Measurements from ENCODE around the gene MZB1. TPM values are rescaled to one million over a fixed set of nuclear protein-coding genes. Genes with fewer than 3 reads are reported as not detected.

Gene MZB1
- total RNA-seq = 1 to 10 TPM in 2 of 4 donors, not detected in 2; 1.1 to 6.0 TPM

DNA sequence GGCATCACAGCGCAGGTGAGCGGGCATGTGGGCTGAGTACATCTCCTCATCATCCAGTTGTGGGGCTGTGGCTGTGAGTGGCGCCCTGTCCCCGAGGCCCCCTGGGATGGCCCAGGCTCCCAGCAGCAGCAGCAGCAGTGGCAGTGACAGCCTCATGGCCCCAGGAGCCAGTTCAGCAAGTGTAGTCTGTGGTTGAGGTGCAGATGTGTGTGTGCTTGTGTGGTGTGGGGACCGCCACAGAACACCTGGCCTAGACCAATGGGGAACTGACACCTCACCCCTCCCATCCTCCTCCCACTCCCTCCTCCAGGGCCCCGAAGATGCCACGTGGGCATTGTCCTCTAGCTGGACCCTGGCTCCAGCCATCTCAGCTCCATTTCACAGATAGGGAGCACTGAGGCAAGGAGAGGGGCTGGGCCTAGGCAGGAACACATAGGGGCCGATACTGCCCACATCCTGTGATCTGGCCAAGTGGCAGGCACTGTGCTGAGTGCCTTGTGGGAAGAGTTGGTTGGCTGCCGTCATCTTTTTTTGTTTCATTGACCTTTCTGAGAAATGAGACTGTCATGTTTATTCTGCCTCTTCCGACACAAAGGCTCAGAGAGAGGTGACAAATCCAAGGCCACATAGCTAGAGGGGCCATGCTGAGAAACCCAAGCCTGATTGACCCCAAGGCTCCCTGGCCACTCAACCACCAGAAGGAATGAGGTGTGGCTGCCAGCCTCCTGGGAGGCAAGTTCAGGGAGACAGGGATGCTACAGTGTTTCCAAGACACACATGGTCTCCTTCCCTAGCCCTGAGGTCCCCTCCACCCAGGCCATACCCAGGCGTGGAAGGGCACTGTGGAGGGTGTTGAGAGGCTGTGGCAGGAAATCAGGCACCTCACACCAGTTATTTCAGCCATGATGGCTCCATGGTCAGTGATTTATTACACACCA, at the start of gene MZB1:
TSS of gene MZB1 (minus strand) at position 213 of the 938 bp plus-strand sequence. CDS start at position 156, 57 bp downstream.
- intact Hi-C loops (cut with DNase I) = no loop called here
- no peak for DNase-seq
- H3K27ac ChIP-seq = no peak within 1 kb of the TSS
- peaks cover 23 to 52% of the 10 kb centered on the region in 2 donors for H3K4me1 ChIP-seq
- WGBS, 2 donors = 84 to 90% methylated on average over 10 to 11 of the region's 11 CpGs
- TF ChIP-seq POLR2A (IDR thresholded peaks at IDR 0.05) = no peak
- TF ChIP-seq, protein P1, sequence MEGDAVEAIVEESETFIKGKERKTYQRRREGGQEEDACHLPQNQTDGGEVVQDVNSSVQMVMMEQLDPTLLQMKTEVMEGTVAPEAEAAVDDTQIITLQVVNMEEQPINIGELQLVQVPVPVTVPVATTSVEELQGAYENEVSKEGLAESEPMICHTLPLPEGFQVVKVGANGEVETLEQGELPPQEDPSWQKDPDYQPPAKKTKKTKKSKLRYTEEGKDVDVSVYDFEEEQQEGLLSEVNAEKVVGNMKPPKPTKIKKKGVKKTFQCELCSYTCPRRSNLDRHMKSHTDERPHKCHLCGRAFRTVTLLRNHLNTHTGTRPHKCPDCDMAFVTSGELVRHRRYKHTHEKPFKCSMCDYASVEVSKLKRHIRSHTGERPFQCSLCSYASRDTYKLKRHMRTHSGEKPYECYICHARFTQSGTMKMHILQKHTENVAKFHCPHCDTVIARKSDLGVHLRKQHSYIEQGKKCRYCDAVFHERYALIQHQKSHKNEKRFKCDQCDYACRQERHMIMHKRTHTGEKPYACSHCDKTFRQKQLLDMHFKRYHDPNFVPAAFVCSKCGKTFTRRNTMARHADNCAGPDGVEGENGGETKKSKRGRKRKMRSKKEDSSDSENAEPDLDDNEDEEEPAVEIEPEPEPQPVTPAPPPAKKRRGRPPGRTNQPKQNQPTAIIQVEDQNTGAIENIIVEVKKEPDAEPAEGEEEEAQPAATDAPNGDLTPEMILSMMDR (IDR thresholded peaks at IDR 0.05) = no peak
- H3K4me3 ChIP-seq (replicated peaks in 1 of 3) = no peak within 1 kb of the TSS
- no peaks in the 10 kb centered on the region for H3K27me3 ChIP-seq
- H3K36me3 ChIP-seq = no peaks in the 10 kb centered on the region
- H3K9me3 ChIP-seq = no peaks in the 10 kb centered on the region

DNA sequence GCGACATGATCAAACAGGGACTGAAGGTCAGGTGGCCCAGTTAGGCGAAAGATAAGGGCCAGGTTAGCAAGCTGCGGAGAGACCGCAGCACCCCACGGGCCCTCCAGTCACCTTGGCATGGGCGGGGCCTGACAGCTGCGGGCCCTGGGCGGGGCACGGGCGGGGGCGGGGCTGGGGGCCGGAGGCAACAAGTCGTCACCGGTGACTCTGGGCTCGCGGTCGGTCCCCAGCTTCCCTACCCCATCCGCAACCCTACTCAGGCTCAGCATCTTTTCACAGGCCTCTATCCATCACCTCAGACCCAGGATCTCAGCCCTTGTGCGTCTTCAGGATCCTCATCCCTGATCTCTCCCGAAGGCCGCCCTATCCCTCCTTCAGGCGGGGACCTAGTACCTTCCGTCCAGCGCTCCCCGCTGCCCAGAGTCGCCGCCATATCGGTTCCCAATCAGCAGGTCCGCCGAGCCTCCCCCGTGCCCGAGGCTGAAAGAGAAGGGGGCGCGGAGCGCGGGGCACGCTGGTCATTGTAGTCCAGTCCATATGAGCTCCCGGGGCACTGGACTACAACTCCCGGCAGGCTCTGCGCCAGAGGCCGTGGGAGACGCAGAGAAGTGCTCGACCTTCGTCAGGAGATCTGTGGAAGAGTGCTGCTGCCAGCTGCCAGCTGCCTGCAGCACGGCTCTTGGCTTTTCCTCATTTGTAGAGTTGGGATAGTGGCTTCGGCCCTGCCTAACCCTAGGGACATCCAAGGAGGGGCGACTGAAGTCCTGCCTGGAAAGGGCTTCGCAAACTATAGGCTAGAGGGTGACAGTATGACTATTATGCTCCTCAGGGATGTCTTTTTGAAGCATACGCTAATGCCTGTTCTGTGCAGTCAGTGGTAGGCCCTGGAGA, 49.5 kb upstream of the MZB1 start, which contains the start of gene DNAJC18:
TSS of gene DNAJC18 (minus strand) at position 513 of the 891 bp plus-strand sequence. CDS start at position 433, 80 bp downstream.
- Histone ChIP-seq H3K27ac (peak within 1 kb of the TSS; percentile 85 to 96 (median 92)), H3K4me1 (peaks cover 4 to 6% of the 10 kb centered on the region in 2 donors), H3K27me3 (no peaks in the 10 kb centered on the region), H3K36me3 (no peaks in the 10 kb centered on the region), H3K9me3 (no peaks in the 10 kb centered on the region), H3K4me3 (replicated peaks in 1 of 3) (peak within 1 kb of the TSS; percentile 36 to 60 (median 47))
- DNase-seq = peak; percentile 94 to 97
- TF ChIP-seq, protein P1 (IDR thresholded peaks at IDR 0.05) = no peak
- peak in 1 of 2 donors; percentile 76 for TF ChIP-seq POLR2A (IDR thresholded peaks at IDR 0.05)
- 4 to 7% methylated on average over 22 to 28 of the region's 49 CpGs for WGBS, 2 donors
- intact Hi-C loops (cut with DNase I) = no loop called here

GRCh38 chr5:139438707-139439012, 48.9 kb upstream of the MZB1 start:
- 27 to 43% methylated on average over 8 of the region's 8 CpGs for WGBS, 2 donors
- H3K9me3 ChIP-seq = no peaks in the 10 kb centered on the region
- intact Hi-C loops (cut with DNase I) = no loop called here
- no peaks in the 10 kb centered on the region for H3K27me3 ChIP-seq
- TF ChIP-seq, protein P1 (IDR thresholded peaks at IDR 0.05) = no peak
- no peak for TF ChIP-seq POLR2A (IDR thresholded peaks at IDR 0.05)
- H3K27ac ChIP-seq = peak overlapping the region in 2 of 3 donors; percentile 92 to 96
- peaks cover 4 to 6% of the 10 kb centered on the region in 2 donors for H3K4me1 ChIP-seq
- H3K4me3 ChIP-seq (replicated peaks in 1 of 3) = peak overlapping the region in 1 of 3 donors; percentile 60
- no peak for DNase-seq
- no peaks in the 10 kb centered on the region for H3K36me3 ChIP-seq

- Histone ChIP-seq H3K27ac (no peak overlapping the region), H3K4me3 (replicated peaks in 1 of 3) (no peak overlapping the region), H3K36me3 (no peaks in the 10 kb centered on the region), H3K9me3 (no peaks in the 10 kb centered on the region), H3K4me1 (peaks cover 4 to 6% of the 10 kb centered on the region in 2 donors), H3K27me3 (no peaks in the 10 kb centered on the region)
- 100% methylated on average over 3 of the region's 3 CpGs for WGBS, 2 donors
- intact Hi-C loops (cut with DNase I) = no loop called here
- TF ChIP-seq POLR2A (IDR thresholded peaks at IDR 0.05) = no peak
- TF ChIP-seq, protein P1 (IDR thresholded peaks at IDR 0.05) = no peak
- DNase-seq = no peak
Observed at GRCh38 chr5:139435676-139436075, 46.0 kb upstream of the MZB1 start.

Data from thyroid gland (tissue), 4 donors.